ENCODE results near the gene SIAH3. TPM values are rescaled to one million over a fixed set of nuclear protein-coding genes. Genes with fewer than 3 reads are reported as not detected.

The SIAH3 gene
- total RNA-seq, 2 donors from 2014 or later: not detected

DNA sequence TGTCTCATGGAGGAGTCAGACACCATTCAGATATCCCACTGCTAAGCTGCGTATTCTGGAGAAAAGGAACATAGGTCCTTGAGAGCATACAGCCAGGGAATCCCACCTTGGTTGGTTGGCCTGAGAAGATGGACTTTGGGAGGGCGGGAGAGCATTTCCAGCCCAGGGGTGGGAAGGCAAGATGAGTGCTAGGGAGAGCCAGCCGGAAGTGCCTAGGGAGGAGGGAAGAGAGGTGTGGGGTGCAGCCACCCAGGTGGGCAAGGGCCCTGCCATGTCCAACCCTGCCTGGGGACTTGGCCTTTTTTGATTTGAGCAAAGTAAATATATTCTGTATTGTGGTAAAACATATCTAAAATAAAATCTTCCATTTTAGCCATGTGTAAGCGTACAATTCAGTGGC, 19.7 kb downstream of the SIAH3 start:
- no peak for DNase-seq

GRCh38 chr13:45830121-45830520, 21.4 kb downstream of the SIAH3 start:
- intact Hi-C loops (cut with DNase I): no loop called here
- TF ChIP-seq, protein P1, sequence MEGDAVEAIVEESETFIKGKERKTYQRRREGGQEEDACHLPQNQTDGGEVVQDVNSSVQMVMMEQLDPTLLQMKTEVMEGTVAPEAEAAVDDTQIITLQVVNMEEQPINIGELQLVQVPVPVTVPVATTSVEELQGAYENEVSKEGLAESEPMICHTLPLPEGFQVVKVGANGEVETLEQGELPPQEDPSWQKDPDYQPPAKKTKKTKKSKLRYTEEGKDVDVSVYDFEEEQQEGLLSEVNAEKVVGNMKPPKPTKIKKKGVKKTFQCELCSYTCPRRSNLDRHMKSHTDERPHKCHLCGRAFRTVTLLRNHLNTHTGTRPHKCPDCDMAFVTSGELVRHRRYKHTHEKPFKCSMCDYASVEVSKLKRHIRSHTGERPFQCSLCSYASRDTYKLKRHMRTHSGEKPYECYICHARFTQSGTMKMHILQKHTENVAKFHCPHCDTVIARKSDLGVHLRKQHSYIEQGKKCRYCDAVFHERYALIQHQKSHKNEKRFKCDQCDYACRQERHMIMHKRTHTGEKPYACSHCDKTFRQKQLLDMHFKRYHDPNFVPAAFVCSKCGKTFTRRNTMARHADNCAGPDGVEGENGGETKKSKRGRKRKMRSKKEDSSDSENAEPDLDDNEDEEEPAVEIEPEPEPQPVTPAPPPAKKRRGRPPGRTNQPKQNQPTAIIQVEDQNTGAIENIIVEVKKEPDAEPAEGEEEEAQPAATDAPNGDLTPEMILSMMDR (IDR thresholded peaks at IDR 0.05): no peak
- no peaks in the 10 kb centered on the region for H3K36me3 ChIP-seq
- no peak overlapping the region for H3K9ac ChIP-seq (ENCODE audit: low read depth in 2 of 2, low read length in 2 of 2)
- H3K27me3 ChIP-seq: no peaks in the 10 kb centered on the region
- no peaks in the 10 kb centered on the region for H3K9me3 ChIP-seq
- DNase-seq: no peak
- no peaks in the 10 kb centered on the region for H3K4me1 ChIP-seq
- H3K4me3 ChIP-seq: no peak overlapping the region
- H3K27ac ChIP-seq: no peak overlapping the region

More for the DNA sequence above, 19.7 kb downstream of the SIAH3 start:
- TF ChIP-seq, protein P1 (IDR thresholded peaks at IDR 0.05): no peak
- Histone ChIP-seq H3K27me3 (no peaks in the 10 kb centered on the region), H3K4me3 (no peak overlapping the region), H3K4me1 (no peaks in the 10 kb centered on the region), H3K36me3 (no peaks in the 10 kb centered on the region), H3K27ac (no peak overlapping the region), H3K9me3 (no peaks in the 10 kb centered on the region), H3K9ac (ENCODE audit: low read depth in 2 of 2, low read length in 2 of 2) (no peak overlapping the region)
- intact Hi-C loops (cut with DNase I): no loop called here

DNA sequence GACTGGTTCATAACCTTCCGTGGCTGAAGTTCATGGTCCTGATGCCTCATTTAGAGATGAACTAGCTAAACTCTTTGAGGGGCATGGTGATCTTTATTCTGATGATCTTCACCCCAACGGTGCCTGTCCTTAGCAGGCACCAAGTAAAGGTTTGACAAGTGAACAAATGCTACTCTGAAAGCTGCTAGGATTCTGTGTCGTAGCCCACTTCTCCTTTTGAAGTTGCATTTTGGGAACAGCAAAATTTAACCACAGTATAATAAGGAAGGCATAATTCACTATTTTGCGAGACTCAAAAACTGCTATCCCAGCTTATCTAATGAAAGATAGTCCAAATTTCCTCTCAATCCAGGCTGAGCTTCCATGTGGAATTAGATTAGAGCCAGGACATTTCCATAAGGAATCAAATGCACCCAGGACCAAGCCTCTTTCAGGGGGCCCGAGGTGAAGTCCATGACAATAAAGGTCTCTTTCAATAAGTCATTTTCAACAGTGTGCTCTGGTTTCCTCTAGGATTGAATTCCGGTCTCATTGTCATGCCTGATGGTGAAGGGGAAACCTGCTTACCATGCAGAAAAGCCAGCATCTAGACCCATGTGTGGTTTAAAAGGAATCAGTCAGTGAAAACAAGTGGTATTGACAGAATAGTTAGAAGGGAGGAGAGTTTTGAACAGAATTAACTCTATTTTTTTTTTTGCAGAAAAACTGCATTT, 23.1 kb downstream of the SIAH3 start:
- no peak for DNase-seq
- TF ChIP-seq, protein P1 (IDR thresholded peaks at IDR 0.05): no peak
- Histone ChIP-seq H3K9ac (ENCODE audit: low read depth in 2 of 2, low read length in 2 of 2) (no peak overlapping the region), H3K27ac (no peak overlapping the region), H3K9me3 (no peaks in the 10 kb centered on the region), H3K27me3 (no peaks in the 10 kb centered on the region), H3K36me3 (no peaks in the 10 kb centered on the region), H3K4me1 (no peaks in the 10 kb centered on the region), H3K4me3 (no peak overlapping the region)
- intact Hi-C loops (cut with DNase I): no loop called here

GRCh38 chr13:45827318-45827717, 24.2 kb downstream of the SIAH3 start:
- no peak for DNase-seq
- H3K4me1 ChIP-seq: no peaks in the 10 kb centered on the region
- H3K27me3 ChIP-seq: no peaks in the 10 kb centered on the region
- intact Hi-C loops (cut with DNase I): no loop called here
- no peak overlapping the region for H3K27ac ChIP-seq
- TF ChIP-seq, protein P1 (IDR thresholded peaks at IDR 0.05): no peak
- H3K9me3 ChIP-seq: no peaks in the 10 kb centered on the region
- no peak overlapping the region for H3K9ac ChIP-seq (ENCODE audit: low read depth in 2 of 2, low read length in 2 of 2)
- H3K36me3 ChIP-seq: no peaks in the 10 kb centered on the region
- H3K4me3 ChIP-seq: no peak overlapping the region

- Histone ChIP-seq H3K9me3 (no peaks in the 10 kb centered on the region), H3K36me3 (no peaks in the 10 kb centered on the region), H3K4me3 (no peak overlapping the region), H3K4me1 (no peaks in the 10 kb centered on the region), H3K27ac (no peak overlapping the region), H3K9ac (ENCODE audit: low read depth in 2 of 2, low read length in 2 of 2) (no peak overlapping the region), H3K27me3 (no peaks in the 10 kb centered on the region)
- DNase-seq: no peak
- intact Hi-C loops (cut with DNase I): no loop called here
- TF ChIP-seq, protein P1 (IDR thresholded peaks at IDR 0.05): no peak
Measured at GRCh38 chr13:45826731-45827130, 24.8 kb downstream of the SIAH3 start.

Data from colonic mucosa (tissue), 4 donors.